ENCODE results near the gene ABTB2.

ABTB2 gene

GRCh38 chr11:34280945-34281872, 76.6 kb downstream of the ABTB2 start:
- no peak for DNase-seq

- no peak for DNase-seq
Observed at GRCh38 chr11:34278693-34279297, 79.0 kb downstream of the ABTB2 start.

DNA sequence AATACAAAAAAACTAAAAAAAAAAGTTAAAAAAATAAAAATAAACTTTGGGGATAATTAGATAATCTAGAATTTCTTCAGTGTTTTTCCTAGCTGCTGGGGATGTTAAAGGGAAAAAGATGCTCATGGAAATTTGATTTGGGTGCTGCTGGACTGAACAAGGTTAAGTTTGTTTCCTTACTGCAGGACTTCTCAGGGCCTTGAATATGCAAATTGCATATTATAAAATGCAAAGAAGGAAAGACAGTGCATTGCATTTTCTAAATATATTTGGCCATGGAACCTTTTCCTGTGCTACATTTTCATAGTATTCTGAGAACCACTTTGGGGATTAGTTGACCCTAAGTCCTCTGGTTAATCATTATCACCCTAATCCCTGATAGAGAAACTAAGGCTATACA, 79.6 kb downstream of the ABTB2 start:
- no peak for DNase-seq

- no peak for DNase-seq
Observed at GRCh38 chr11:34277171-34277570, 80.6 kb downstream of the ABTB2 start.

- DNase-seq: no peak
Observed at GRCh38 chr11:34276352-34276864, 81.4 kb downstream of the ABTB2 start.

- DNase-seq: no peak
Observed at GRCh38 chr11:34275486-34275885, 82.3 kb downstream of the ABTB2 start.

DNA sequence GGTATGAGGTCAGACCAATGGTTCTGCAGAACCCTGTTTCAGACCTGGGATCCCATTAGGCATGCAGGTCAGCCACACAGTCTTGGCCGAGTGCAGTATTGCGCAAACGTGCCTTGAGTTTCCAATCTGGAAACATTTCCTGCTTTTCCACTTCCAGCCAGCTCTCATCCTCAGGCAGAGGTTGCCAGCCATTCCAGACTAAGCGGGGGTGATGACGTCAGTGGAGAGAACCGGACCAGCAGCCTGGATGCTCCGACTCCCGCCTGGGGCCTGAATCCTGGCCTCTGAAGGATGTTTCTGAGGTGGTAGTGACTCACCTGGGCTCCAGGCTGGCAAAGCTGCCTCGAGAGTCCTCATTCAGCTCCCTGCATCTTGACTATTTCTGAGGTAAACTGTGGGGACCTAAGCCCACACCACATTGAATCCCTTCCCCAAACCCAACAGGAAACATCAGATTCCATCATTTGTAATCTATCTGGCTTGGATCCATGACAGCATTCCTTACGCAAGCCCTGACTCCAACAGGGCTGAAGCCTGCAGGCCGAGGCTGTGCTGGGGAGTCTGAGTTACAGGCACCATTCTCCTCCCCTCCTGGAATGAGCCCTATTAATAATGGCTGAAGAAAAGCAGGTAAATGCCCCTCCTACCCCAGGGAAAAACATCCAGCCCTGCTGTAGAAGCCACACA, 83.0 kb downstream of the ABTB2 start:
- DNase-seq: peak; percentile 41 to 61

- DNase-seq: no peak
Observed at GRCh38 chr11:34273099-34273498, 84.7 kb downstream of the ABTB2 start.

DNA sequence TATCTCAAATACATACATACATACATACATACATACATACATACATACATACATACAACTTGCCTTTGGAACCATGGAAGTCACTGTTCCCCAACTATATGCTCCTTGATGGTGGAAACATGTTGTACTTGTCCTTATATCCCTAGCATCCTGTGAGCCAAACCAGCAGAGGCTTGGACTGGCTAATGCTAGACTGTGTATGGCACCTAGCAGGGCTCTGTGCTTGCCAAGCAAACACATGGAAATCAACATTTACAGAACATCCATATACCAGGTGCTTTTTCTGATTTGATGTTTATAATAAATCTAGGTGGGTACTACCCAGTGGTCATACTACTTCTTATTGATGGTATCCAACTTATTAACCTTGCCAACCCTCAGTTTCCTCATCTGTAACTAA, 86.1 kb downstream of the ABTB2 start:
- DNase-seq: no peak

DNA sequence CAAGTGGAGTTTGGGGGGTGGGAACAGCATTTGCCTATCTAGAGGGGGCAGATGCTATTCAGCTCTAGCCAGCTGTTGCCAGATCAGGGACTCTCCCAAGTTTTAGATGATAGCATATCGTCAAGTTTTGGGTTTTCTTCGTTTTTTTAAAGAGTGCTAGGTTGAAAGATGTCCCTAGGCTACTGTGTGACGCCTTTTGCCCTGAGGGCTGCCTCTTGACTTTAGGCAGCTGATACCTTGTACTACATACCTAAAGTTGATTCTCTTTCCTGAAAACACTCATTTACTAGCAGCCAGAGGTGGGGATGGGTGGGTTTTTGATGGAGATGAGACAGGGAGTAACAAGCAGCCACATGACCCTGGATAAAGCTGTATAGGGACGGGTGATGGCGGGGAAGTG, 87.1 kb downstream of the ABTB2 start:
- no peak for DNase-seq

DNA sequence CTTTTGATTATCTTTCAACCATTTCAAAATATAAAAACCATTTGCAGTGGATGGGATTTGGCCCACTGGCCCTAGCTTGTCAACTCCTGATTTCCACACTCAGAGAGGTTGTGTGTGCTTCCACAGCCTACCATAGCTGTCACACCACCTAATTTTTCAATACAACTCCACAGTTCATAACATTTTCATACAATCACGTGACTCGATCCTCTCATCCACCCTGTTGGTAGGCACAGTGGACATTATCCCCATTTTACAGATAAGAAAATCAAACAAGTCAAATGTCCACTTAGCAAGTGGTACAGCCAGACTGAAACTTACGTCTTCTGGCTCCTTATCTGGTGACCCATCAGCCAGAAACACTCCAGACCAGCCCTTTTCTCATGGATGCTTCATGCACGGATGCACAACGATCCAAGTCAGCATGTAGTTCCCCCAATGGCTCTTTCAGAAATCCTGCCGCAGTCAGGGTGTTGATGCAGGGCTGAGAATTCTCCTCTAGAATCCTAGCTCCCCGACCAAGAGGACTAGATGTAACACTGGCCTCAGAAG, 88.0 kb downstream of the ABTB2 start:
- DNase-seq: no peak

- no peak for DNase-seq
Observed at GRCh38 chr11:34268906-34269430, 88.8 kb downstream of the ABTB2 start.

GRCh38 chr11:34267417-34267816, 90.4 kb downstream of the ABTB2 start:
- no peak for DNase-seq

DNA sequence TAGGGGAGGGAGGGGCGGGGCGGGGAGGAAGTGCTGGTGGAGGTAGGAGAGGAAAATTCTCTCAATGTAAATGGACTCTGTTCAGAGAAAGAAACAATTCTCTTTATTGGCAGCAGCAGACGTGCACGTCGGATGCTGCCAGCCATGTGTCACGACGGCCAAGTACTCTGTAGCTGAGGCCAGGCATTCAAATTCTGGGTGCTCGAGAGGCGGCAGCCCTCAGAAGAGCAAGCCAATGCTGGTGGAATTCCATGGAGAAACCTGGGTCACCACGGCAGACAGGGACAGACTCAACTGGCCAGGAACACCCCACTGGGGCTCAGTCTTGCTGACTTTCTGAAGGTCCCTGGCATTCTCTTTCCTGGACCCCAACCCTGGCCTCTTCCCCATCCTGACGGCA, 90.8 kb downstream of the ABTB2 start:
- peak; percentile 40 to 57 for DNase-seq

DNA sequence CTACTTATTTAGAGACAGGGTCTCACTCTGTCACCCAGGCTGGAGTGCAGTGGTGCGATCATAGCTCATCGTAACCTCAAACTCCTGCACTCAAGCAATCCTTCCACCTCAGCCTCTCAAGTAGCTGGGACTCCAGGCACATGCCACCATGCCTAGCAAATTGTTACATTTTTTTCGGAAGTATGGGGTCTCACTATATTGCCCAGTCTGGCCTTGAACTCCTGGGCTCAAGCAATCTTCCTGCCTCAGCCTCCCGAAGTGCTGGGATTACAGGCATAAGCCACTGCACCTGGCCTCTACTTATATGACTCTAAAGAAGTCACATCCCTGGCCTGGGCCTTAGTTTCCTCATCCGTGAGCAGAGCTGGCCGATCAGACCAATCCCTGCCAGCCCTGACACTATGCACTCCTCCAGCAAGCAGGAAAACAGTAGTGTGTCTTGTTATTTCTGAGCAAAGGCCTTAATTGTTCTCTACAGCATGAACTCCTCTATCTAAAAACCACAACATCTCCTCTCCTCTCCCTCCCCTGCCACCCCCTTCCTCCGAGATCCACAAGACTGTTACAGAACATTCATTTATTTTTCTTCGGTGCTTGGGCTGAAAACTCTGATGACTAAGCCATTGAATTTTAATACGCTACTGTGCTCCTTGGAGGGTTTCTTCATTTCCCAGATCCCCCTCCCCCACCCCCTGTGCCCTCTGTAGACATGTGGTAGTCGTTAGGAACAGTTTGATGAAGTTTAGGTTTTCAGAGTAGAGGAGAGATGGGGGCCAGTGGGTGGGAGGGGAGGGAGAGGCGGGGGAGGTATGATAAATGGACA, 91.5 kb downstream of the ABTB2 start:
- DNase-seq: peak; percentile 59 to 78

DNA sequence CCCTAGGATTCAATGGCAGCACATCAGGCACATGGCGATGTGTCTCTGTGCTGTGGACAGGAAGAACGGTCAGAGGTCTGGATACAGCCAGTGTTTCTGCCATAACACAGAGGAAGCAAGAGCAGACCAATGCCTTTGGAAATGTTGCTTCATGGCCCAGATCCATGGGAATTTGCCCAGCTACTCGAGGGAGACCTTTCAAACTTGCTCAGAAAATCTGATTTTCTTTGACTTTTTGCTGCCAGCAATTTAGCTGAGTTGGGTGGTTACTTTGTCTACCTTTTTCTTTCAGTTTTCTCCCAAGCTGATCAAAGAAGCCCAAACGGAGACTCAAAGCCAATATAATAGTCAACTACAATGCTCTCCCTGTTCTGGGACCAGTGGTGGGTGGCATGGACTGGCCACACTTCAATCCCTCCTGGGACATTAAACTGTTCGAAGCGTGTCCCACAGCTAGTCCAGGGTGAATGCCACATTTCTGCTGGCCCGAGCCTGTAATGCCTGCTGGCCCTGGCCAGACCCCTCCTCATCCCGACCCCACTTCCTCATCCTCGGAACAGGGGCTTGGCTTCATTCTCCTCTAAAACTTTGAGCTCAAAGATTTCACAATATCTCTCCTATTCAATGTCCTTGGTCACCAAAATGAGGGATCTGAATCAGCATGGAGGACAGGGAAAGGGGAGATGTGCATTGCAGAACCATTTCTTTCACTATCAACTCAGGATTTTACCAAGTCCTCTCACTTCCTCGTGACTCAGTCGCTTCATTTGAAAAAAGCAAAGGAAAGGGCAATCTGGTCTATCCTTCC, 93.3 kb downstream of the ABTB2 start:
- DNase-seq: peak; percentile 12 to 23

DNA sequence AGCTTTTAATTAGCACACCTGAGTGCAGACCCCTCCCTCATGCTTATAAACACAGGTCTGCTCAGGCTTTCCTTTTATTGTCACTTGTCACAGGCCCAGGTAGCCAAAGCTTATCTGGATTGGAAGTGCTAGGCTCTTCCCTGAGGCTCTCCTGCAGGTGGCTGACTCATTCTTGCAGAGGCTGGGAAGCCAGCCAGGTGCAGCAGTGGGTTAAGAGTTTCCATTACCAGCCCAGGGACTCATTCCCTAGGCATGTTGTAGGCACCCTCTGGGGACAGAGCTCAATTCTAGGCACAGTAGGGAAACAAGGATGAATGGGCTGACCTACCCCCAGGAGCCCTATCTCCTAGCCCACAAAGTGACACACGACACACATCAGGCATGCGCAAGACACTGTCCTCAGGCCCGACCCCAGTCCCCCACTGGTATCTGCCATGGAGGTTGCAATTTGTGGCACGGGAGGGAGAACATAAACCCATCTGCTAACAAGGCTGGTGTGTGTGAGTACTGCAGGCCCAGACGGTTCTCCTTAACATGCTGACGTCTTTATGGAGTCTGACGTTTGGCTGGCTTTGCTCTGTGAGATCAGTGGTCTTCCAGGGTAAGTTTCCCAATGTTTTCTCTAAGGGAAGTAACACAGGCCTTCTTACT, 94.2 kb downstream of the ABTB2 start:
- DNase-seq: no peak

- peak; percentile 36 to 79 for DNase-seq
Observed at GRCh38 chr11:34262531-34263081, 95.2 kb downstream of the ABTB2 start.

GRCh38 chr11:34261820-34262219, 96.0 kb downstream of the ABTB2 start:
- DNase-seq: peak; percentile 21 to 25

GRCh38 chr11:34261095-34261494, 96.7 kb downstream of the ABTB2 start:
- no peak for DNase-seq

All from hippocampal formation (tissue), 2 donors.